Activated CD4-positive, alpha-beta memory T cell treated with anti-CD3 and anti-CD28 coated beads for 36 hours (primary cell): ENCODE data around the gene PPP2R5E. TPM values are rescaled to one million over a fixed set of nuclear protein-coding genes. Genes with fewer than 3 reads are reported as not detected.

Experiments used
- CTCF ChIA-PET: fragments of 350-600 bp; sonication (Branson Sonifier 250); formaldehyde crosslinking; loops from one replicate; lab custom pipeline; 2021; ENCODE audit warnings: antibody characterized with exemption, inconsistent platforms; lab: Charles Lee
- POLR2A ChIA-PET: fragments of 350-600 bp; sonication (Branson Sonifier 250); formaldehyde crosslinking; loops from one replicate; lab custom pipeline; 2021; ENCODE audit warnings: antibody characterized with exemption; lab: Charles Lee
- DNase-seq: peaks from one replicate; pipeline ENCODE4 v3.0.0-alpha.2; 2020
- H3K27ac Mint-ChIP-seq: one replicate; pipeline ENCODE4 v1.8.0; 2021; ENCODE audit warnings: mixed read lengths
- H3K27me3 Mint-ChIP-seq: one replicate; pipeline ENCODE4 v1.8.0; 2021; ENCODE audit warnings: mixed read lengths
- H3K36me3 Mint-ChIP-seq: one replicate; pipeline ENCODE4 v1.8.0; 2021; ENCODE audit warnings: mixed read lengths
- H3K4me1 Mint-ChIP-seq: one replicate; pipeline ENCODE4 v1.8.0; 2021; ENCODE audit warnings: low read depth, mixed read lengths
- H3K4me3 Mint-ChIP-seq: one replicate; pipeline ENCODE4 v1.8.0; 2021; ENCODE audit warnings: mild to moderate bottlenecking, mixed read lengths
- H3K9me3 Mint-ChIP-seq: one replicate; pipeline ENCODE4 v1.8.0; 2021; ENCODE audit warnings: mixed read lengths
- intact Hi-C: fragments of 100-400 bp; cut with micrococcal nuclease; formaldehyde crosslinking; loops from one replicate; pipeline ENCODE4 v1.15.1; 2023
- total RNA-seq, 2 experiments: library from RNA; stranded (reverse); gene quantifications; one replicate each; pipeline ENCODE4 v1.2.3, GENCODE V29; 2021

The PPP2R5E gene
- total RNA-seq, 2 experiments from 2014 or later, result 37.7 to 37.8 TPM

GRCh38 chr14:63470962-63471793 is 72.0 kb downstream of the PPP2R5E start:
- no peak for DNase-seq
- ChIA-PET CTCF (no interaction called here), POLR2A (interaction anchor here (1.0 kb wide), 1 partner anchor 33 kb away, joined by 3 read pairs; no protein-coding TSS in a partner anchor)
- intact Hi-C loops, result loop anchor here (1.0 to 10.0 kb wide), 7 partner anchors 34 to 1034 kb away; partner anchors contain the start of genes ESR2, PPP2R5E, SYNE2 and ZBTB1
- Mint-ChIP-seq H3K9me3 (no peaks in the 10 kb centered on the region), H3K27ac (no peak overlapping the region), H3K4me1 (peaks cover 49% of the 10 kb centered on the region), H3K4me3 (no peak overlapping the region), H3K36me3 (no peaks in the 10 kb centered on the region), H3K27me3 (no peaks in the 10 kb centered on the region)

DNA sequence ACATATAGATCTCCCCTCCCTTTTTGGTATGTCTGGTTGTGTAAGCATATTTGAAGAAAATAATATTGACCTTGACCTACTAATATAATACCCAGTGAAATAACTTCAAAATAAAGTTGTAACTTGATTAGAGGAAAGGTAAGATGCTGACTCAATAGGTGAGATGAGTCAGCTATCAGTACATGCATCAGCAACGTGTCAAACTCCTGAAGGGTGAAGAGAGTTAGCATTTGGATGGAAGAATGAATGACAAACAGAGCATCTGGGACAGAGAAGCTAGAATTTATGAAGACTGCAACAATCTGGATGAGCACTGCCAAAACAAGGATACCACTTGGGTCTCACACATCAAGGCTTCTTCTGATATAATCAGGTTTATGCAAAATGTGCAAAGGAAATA is 74.9 kb downstream of the PPP2R5E start:
- ChIA-PET POLR2A (interaction anchor here (1.3 kb wide), 1 partner anchor 9 kb away, joined by 5 read pairs; no protein-coding TSS in a partner anchor), CTCF (interaction anchor here (1.1 to 1.7 kb wide), 3 partner anchors 12 to 78 kb away, joined by 3 to 4 read pairs (median 4); no protein-coding TSS in a partner anchor)
- no peaks in the 10 kb centered on the region for H3K27me3 Mint-ChIP-seq
- H3K4me3 Mint-ChIP-seq, result no peak overlapping the region
- H3K36me3 Mint-ChIP-seq, result no peaks in the 10 kb centered on the region
- no peak for DNase-seq
- intact Hi-C loops, result loop anchor here (1.0 kb wide), 1 partner anchor 10 kb away; no protein-coding TSS in a partner anchor
- H3K9me3 Mint-ChIP-seq, result no peaks in the 10 kb centered on the region
- H3K4me1 Mint-ChIP-seq, result peaks cover 39% of the 10 kb centered on the region
- H3K27ac Mint-ChIP-seq, result no peak overlapping the region

DNA sequence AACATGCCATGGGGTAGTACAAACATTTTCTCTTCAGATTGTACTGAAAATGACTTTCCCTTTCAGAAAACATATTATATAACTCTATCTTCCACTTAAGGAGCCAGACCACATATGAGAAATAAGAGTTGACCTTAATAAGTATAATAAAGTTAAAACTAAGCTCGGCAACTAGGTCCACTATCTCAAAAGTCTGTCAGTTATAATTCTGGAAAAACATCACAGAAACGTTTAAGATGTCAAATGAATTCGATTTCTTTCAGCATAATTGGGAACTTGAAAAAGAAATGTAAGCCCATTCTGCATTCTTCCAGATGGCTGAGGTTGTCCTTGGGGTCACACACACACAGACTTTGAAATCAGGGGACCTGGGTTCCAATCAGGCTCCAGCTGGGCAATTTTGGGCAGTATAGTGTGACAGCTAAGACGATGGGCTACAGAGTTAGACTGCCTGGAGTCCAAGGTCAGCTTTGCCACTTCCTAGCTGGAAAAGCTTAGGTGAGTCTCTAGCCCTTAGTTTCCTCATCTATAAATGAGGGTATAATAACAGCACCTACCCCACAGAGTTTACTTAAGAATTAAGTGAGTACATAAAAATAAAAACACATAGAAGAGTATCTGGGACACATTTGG is 75.6 kb downstream of the PPP2R5E start:
- intact Hi-C loops, result loop anchor here (1.0 kb wide), 1 partner anchor 11 kb away; no protein-coding TSS in a partner anchor
- H3K36me3 Mint-ChIP-seq, result no peaks in the 10 kb centered on the region
- no peak for DNase-seq
- peaks cover 39% of the 10 kb centered on the region for H3K4me1 Mint-ChIP-seq
- no peaks in the 10 kb centered on the region for H3K27me3 Mint-ChIP-seq
- no peaks in the 10 kb centered on the region for H3K9me3 Mint-ChIP-seq
- H3K27ac Mint-ChIP-seq, result no peak overlapping the region
- ChIA-PET CTCF (interaction anchor here (1.1 to 1.7 kb wide), 3 partner anchors 11 to 77 kb away, joined by 3 to 4 read pairs (median 4); no protein-coding TSS in a partner anchor), POLR2A (interaction anchor here (1.3 kb wide), 1 partner anchor 10 kb away, joined by 5 read pairs; no protein-coding TSS in a partner anchor)
- no peak overlapping the region for H3K4me3 Mint-ChIP-seq

DNA sequence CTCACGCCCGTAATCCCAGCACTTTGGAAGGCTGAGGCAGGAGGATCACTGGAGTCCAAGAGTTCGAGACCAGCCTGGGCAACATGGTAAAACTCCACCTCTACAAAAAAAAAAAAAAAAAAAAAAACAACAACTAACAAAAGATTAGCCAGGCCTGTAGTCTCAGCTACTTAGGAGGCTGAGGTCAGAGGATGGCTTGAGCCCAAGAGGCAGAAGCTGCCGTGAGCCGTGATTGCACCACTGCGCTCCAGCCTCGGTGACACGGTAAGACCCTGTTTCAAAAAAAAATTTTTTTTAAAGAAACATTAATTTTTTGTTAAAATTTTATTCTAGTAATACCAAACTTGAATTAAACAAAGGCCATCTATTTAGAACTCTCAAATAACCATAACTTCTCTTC is 77.8 kb downstream of the PPP2R5E start:
- ChIA-PET CTCF (no interaction called here), POLR2A (no interaction called here)
- no peak overlapping the region for H3K4me3 Mint-ChIP-seq
- intact Hi-C loops, result no loop called here
- H3K36me3 Mint-ChIP-seq, result no peaks in the 10 kb centered on the region
- DNase-seq, result no peak
- no peaks in the 10 kb centered on the region for H3K9me3 Mint-ChIP-seq
- no peaks in the 10 kb centered on the region for H3K27me3 Mint-ChIP-seq
- H3K27ac Mint-ChIP-seq, result no peak overlapping the region
- peaks cover 25% of the 10 kb centered on the region for H3K4me1 Mint-ChIP-seq

DNA sequence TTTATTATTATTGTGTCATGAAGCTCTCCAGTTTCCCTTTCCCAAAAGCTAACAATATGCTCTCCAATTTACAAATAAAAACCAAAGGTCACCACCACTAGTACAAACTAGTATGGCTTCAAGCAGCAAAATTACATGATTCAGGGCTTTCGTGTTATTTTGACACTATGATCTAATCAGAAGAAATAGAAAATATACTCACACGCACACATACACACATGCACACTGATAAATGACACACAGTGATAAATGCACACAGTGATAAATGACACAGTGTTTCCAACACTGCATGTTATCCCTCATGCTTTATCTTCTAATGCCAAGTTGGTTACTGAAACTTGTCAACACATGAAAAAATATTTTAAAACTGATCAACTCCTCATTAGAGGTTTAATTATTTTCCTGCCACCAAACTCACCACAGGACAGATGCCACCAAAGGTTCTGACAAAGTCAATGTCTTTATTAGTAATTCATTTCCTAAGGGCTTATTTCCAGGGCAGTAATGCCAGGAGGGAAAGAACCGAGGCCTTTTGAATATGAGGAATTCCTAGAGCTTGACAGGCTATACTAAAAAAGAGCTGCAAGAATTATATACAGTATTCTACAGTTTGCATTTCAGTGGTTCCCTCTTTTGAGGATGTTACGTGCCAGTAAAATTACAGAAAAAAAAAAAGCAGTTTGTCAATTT is 82.4 kb downstream of the PPP2R5E start:
- Mint-ChIP-seq H3K27me3 (no peaks in the 10 kb centered on the region), H3K9me3 (no peaks in the 10 kb centered on the region), H3K4me3 (no peak overlapping the region), H3K4me1 (peaks cover 3% of the 10 kb centered on the region), H3K36me3 (no peaks in the 10 kb centered on the region), H3K27ac (no peak overlapping the region)
- CTCF ChIA-PET, result interaction anchor here (0.6 kb wide), 1 partner anchor 807 kb away, joined by 3 read pairs; no protein-coding TSS in a partner anchor
- DNase-seq, result no peak
- intact Hi-C loops, result no loop called here
- POLR2A ChIA-PET, result no interaction called here

- POLR2A ChIA-PET, result no interaction called here
- DNase-seq, result no peak
- no peak overlapping the region for H3K27ac Mint-ChIP-seq
- intact Hi-C loops, result no loop called here
- H3K36me3 Mint-ChIP-seq, result no peaks in the 10 kb centered on the region
- no peak overlapping the region for H3K4me3 Mint-ChIP-seq
- no peaks in the 10 kb centered on the region for H3K27me3 Mint-ChIP-seq
- H3K4me1 Mint-ChIP-seq, result peaks cover 3% of the 10 kb centered on the region
- no peaks in the 10 kb centered on the region for H3K9me3 Mint-ChIP-seq
- CTCF ChIA-PET, result no interaction called here
Observed at GRCh38 chr14:63459738-63460137, 83.4 kb downstream of the PPP2R5E start.

DNA sequence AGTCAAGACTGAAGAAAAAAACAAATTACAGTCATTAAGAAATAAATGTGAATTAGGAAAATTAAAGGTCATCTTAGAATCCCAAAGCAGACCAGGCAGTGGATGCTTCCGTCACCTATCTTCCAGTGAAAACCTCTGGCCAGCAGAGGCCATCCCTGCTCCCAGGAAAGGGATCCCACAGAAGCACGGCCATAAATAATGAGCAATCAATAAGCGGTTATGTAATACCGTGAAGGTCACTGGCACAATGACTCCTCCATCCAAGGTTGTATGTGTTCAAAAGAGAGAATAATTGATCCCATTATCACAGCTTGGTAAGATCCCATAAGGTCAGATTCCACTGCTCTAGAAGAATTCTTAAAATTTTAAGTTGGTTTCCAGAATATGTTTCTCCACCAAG is 85.7 kb downstream of the PPP2R5E start:
- peaks cover 5% of the 10 kb centered on the region for H3K4me1 Mint-ChIP-seq
- DNase-seq, result no peak
- POLR2A ChIA-PET, result no interaction called here
- peaks cover 10% of the 10 kb centered on the region for H3K36me3 Mint-ChIP-seq
- intact Hi-C loops, result no loop called here
- no peaks in the 10 kb centered on the region for H3K9me3 Mint-ChIP-seq
- H3K27ac Mint-ChIP-seq, result no peak overlapping the region
- CTCF ChIA-PET, result no interaction called here
- no peaks in the 10 kb centered on the region for H3K27me3 Mint-ChIP-seq
- H3K4me3 Mint-ChIP-seq, result no peak overlapping the region

DNA sequence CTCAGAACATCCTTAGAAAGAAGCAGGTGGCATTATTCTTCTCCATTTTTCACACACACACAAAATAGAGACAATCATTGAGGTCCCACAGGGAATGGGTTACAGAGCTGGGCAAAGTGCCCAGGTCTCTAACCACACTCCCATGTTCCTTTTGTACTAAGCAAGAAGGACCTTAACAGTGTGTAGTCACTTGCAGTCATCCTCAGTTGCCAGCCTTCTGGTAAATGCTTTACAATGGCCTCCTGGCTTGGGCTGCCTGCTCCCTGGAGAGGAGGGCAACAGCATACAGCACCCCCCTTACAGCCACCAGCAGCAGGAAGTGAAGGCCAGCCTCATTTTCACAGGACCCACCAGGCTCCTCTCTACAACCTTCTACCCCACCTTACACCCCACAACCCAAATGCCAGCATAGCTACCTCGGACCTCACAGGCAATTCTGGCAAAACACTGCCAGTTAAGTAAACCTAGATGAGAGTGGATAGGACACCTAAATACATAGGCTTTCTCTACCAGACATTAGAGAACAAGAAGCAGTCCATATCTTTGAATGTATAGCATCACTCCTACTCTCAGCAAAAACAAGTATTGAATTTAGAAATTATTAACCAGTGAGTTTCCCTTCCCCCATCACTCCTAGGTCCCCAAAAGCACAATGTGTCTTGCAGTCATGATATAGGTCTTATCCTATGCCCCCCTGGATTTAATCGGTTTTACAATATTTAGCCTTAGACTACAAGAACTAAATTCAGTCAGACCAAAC is 88.1 kb downstream of the PPP2R5E start:
- DNase-seq, result no peak
- Mint-ChIP-seq H3K27me3 (no peaks in the 10 kb centered on the region), H3K36me3 (peaks cover 20% of the 10 kb centered on the region), H3K4me1 (peaks cover 5% of the 10 kb centered on the region), H3K27ac (no peak overlapping the region), H3K9me3 (no peaks in the 10 kb centered on the region), H3K4me3 (no peak overlapping the region)
- ChIA-PET POLR2A (no interaction called here), CTCF (no interaction called here)
- intact Hi-C loops, result no loop called here

GRCh38 chr14:63454436-63454835 is 88.7 kb downstream of the PPP2R5E start:
- Mint-ChIP-seq H3K27me3 (no peaks in the 10 kb centered on the region), H3K9me3 (no peaks in the 10 kb centered on the region), H3K27ac (no peak overlapping the region), H3K36me3 (peaks cover 20% of the 10 kb centered on the region), H3K4me3 (no peak overlapping the region), H3K4me1 (peaks cover 5% of the 10 kb centered on the region)
- intact Hi-C loops, result no loop called here
- no peak for DNase-seq
- ChIA-PET CTCF (no interaction called here), POLR2A (no interaction called here)

GRCh38 chr14:63453443-63453936 is 89.7 kb downstream of the PPP2R5E start:
- DNase-seq, result no peak
- intact Hi-C loops, result no loop called here
- no peaks in the 10 kb centered on the region for H3K27me3 Mint-ChIP-seq
- peaks cover 23% of the 10 kb centered on the region for H3K36me3 Mint-ChIP-seq
- no peak overlapping the region for H3K4me3 Mint-ChIP-seq
- CTCF ChIA-PET, result no interaction called here
- POLR2A ChIA-PET, result no interaction called here
- no peak overlapping the region for H3K27ac Mint-ChIP-seq
- peaks cover 8% of the 10 kb centered on the region for H3K4me1 Mint-ChIP-seq
- no peaks in the 10 kb centered on the region for H3K9me3 Mint-ChIP-seq

DNA sequence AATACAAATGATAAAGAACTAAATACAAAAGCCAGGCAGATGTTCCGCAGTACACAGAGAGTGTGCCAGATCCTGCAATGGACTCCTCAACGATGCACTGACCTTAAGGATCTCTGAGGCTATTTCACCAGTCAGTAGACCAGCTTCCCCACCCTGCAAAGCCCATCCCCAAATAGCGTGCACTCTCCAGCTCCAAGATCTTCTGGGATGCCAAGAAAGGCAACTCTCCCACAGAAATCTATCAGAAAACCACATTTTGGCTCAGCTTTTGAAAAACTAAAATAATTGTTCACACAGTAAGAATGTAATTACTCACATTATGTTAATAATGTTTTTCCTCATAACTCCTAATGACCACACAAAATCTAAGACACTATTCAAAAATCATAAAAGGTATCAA is 90.4 kb downstream of the PPP2R5E start:
- H3K4me1 Mint-ChIP-seq, result peaks cover 8% of the 10 kb centered on the region
- CTCF ChIA-PET, result no interaction called here
- no peak for DNase-seq
- no peak overlapping the region for H3K27ac Mint-ChIP-seq
- H3K9me3 Mint-ChIP-seq, result no peaks in the 10 kb centered on the region
- H3K36me3 Mint-ChIP-seq, result peaks cover 23% of the 10 kb centered on the region
- POLR2A ChIA-PET, result no interaction called here
- intact Hi-C loops, result no loop called here
- no peak overlapping the region for H3K4me3 Mint-ChIP-seq
- no peaks in the 10 kb centered on the region for H3K27me3 Mint-ChIP-seq
